Central memory CD8-positive, alpha-beta T cell (primary cell): ENCODE results near the gene PRDM13.

Experiments used
- ATAC-seq: fragments of 150-1000 bp; cut with Tn5 transposase; replicated peaks from 2 replicates; pipeline ENCODE4 v1.10.0; 2022; ENCODE audit warnings: mild to moderate bottlenecking, moderate FRiP score, moderate number of reproducible peaks; ENCODE audit not compliant: poor library complexity, severe bottlenecking; ENCODE audit errors: extremely low read depth
- DNase-seq, 2 donors: peaks; one replicate each; pipeline ENCODE4 v3.0.0; 2021; ENCODE audit warnings: low spot score in 2 of 2
- H3K27ac Mint-ChIP-seq: one replicate; pipeline ENCODE4 v1.8.0; 2022; ENCODE audit warnings: low read depth, mild to moderate bottlenecking, moderate library complexity, mixed read lengths
- H3K27me3 Mint-ChIP-seq: one replicate; pipeline ENCODE4 v1.8.0; 2022; ENCODE audit warnings: mixed read lengths
- H3K36me3 Mint-ChIP-seq: one replicate; pipeline ENCODE4 v1.8.0; 2022; ENCODE audit warnings: mild to moderate bottlenecking, moderate library complexity, mixed read lengths; ENCODE audit not compliant: insufficient read depth
- H3K4me1 Mint-ChIP-seq: one replicate; pipeline ENCODE4 v1.8.0; 2022; ENCODE audit warnings: mixed read lengths
- H3K4me3 Mint-ChIP-seq: one replicate; pipeline ENCODE4 v1.8.0; 2022; ENCODE audit warnings: mild to moderate bottlenecking, moderate library complexity, mixed read lengths
- H3K9me3 Mint-ChIP-seq: one replicate; pipeline ENCODE4 v1.8.0; 2022; ENCODE audit warnings: mixed read lengths

The PRDM13 gene

DNA sequence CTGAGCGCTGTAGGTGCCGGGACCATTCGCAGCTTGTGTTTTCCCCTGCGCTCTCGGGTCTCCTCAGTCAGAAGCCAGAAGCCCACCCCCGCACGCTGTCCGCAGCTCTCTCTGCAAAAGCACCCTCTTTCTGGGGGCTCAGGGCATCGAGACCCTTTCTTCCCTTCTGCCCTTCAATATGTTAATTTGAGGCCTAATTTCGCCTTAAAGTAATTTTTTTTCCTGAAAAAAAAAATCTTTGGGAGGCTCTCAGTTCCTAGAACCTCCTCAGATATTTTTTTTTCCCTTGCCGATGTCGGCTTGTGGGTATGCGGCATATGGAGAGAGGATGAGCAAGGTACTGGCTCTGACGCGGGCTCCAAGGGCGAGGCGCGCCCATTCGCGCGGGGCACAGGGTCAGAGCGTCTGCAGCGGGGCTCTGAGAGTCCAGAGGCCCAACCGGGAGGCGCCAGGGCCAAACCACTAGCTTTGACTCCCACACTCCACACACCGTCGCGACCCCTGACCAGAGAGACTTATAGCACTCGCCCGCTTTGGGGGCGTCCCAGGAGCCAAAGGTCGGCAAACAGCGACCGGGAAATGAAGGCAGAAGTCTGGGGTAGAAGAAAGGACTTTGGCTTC is 893 bp downstream of the PRDM13 start:
- no peak overlapping the region for H3K27ac Mint-ChIP-seq
- H3K4me1 Mint-ChIP-seq = peaks cover 31% of the 10 kb centered on the region
- DNase-seq (no peak), ATAC-seq (no peak)
- H3K9me3 Mint-ChIP-seq = no peaks in the 10 kb centered on the region
- H3K27me3 Mint-ChIP-seq = peaks cover 100% of the 10 kb centered on the region
- no peak overlapping the region for H3K4me3 Mint-ChIP-seq
- H3K36me3 Mint-ChIP-seq = peaks cover 8% of the 10 kb centered on the region

DNA sequence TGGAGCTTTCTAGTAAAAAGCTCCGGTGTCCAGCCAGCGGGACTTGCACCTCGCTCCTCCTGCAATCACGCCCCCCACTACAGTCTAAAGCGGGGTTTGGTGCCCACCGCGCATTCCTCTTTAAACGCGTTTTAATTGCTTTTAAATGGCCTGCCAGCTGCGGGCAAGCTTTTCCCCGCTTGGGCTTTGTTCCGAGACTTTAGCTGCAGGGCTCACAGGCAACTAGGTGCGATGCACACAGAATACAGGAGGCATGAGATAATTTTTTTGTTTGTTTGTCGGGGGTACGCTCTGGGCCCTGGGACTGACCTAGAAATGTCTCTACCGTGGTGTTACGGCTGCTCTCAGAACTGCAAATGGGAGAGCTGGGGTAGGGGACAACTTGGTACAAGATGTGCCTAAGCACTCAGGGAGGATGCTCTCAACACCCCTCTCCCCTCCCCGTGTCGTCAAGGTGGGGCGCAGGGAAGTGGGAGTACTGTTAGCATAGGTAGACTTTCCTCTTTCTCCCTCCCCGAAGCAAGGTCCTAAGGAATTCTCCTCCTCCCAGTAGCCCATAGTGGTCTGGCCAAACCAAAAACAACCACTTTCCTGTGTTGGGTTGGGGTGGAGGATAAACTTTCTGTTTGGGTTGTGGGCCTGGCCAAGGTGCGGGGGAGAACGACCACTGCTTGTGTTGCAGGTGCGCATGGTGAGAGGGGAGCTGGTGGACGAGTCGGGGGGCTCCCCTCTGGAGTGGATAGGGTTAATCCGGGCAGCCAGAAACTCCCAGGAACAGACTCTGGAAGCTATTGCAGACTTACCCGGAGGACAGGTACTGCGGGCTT is 1.6 kb downstream of the PRDM13 start:
- Mint-ChIP-seq H3K4me1 (peaks cover 25% of the 10 kb centered on the region), H3K27ac (no peak overlapping the region), H3K9me3 (no peaks in the 10 kb centered on the region), H3K4me3 (no peak overlapping the region), H3K27me3 (peaks cover 98% of the 10 kb centered on the region), H3K36me3 (peaks cover 6% of the 10 kb centered on the region)
- DNase-seq (no peak), ATAC-seq (no peak)

DNA sequence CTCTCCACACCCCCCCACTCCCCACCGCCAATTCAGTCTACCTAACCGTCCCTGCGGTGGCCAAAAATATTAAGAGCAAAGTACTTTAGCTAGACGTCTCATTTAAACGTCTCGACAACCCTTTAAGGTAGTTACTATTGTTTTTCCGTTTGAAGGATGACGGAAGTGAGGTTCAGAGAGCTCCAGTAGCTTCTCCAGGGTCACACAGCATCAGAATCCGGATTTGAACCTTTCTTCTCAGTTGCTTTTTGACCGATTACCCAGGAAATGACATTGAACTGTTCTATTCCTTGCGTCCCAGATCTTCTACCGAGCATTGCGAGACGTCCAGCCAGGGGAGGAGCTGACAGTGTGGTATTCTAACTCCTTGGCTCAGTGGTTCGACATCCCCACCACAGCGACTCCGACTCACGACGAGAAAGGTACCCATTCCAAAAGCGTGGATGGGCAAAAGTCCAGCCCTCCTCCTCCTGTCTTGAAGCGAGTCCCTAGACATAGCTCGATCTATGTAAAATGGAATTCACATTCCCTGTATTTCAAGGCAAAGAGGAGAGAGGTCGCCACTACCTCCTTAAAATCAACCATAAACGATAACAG is 2.4 kb downstream of the PRDM13 start:
- peaks cover 21% of the 10 kb centered on the region for H3K4me1 Mint-ChIP-seq
- peaks cover 6% of the 10 kb centered on the region for H3K36me3 Mint-ChIP-seq
- DNase-seq = no peak
- peaks cover 91% of the 10 kb centered on the region for H3K27me3 Mint-ChIP-seq
- H3K4me3 Mint-ChIP-seq = no peak overlapping the region
- H3K27ac Mint-ChIP-seq = no peak overlapping the region
- H3K9me3 Mint-ChIP-seq = no peaks in the 10 kb centered on the region
- ATAC-seq = no peak

DNA sequence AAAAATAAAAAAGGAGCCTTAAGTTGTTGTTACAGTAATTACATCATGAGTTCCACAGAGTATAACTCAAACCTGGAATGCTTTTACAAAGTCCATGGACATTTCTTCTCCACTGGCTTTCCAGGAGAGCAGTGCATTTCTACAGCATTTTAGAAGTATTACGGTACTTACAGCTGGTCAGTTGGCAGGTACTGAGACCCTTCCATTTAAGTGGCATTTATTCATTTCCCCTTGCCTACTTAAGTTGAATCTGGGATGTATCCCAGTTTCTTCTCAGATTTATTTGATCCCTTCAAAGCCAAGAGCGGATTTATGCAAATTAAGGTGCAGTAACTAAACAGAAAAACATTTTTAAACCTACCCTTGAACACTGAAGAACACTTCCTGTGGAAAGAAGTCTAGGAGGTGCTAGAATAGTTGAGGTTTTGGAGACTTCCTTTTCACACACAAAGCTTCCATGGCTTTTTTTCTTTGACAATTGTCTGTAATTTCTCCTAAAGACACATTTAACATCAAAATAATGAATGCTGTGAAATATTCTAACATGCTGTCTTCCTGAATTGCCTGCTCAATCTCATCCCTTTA is 3.4 kb downstream of the PRDM13 start:
- peaks cover 10% of the 10 kb centered on the region for H3K36me3 Mint-ChIP-seq
- H3K4me3 Mint-ChIP-seq = no peak overlapping the region
- H3K4me1 Mint-ChIP-seq = peaks cover 21% of the 10 kb centered on the region
- H3K9me3 Mint-ChIP-seq = no peaks in the 10 kb centered on the region
- no peak for ATAC-seq
- peaks cover 90% of the 10 kb centered on the region for H3K27me3 Mint-ChIP-seq
- H3K27ac Mint-ChIP-seq = no peak overlapping the region
- DNase-seq = no peak

DNA sequence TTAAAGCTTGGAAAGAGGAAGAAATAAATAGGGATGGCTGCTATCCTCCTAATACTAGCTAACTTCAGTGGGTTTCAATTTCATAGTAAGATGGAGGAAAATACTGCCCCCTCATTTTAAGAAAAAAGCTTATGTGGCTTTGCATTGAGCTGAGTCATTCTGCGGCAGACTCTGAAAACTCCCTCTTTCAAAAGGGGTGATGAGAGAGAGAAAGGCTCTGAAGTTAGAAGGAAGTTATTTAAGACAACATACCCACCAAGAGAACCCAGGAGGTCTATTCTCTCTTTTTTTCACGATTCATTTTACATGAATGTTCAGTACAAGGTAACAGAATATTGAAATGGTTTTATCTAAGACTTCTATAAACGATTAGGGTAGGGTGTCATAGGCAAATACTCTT is 4.5 kb downstream of the PRDM13 start:
- DNase-seq = no peak
- H3K4me3 Mint-ChIP-seq = no peak overlapping the region
- H3K27me3 Mint-ChIP-seq = peaks cover 90% of the 10 kb centered on the region
- peak; percentile 25 for ATAC-seq
- H3K4me1 Mint-ChIP-seq = peaks cover 21% of the 10 kb centered on the region
- peaks cover 7% of the 10 kb centered on the region for H3K36me3 Mint-ChIP-seq
- no peaks in the 10 kb centered on the region for H3K9me3 Mint-ChIP-seq
- no peak overlapping the region for H3K27ac Mint-ChIP-seq

DNA sequence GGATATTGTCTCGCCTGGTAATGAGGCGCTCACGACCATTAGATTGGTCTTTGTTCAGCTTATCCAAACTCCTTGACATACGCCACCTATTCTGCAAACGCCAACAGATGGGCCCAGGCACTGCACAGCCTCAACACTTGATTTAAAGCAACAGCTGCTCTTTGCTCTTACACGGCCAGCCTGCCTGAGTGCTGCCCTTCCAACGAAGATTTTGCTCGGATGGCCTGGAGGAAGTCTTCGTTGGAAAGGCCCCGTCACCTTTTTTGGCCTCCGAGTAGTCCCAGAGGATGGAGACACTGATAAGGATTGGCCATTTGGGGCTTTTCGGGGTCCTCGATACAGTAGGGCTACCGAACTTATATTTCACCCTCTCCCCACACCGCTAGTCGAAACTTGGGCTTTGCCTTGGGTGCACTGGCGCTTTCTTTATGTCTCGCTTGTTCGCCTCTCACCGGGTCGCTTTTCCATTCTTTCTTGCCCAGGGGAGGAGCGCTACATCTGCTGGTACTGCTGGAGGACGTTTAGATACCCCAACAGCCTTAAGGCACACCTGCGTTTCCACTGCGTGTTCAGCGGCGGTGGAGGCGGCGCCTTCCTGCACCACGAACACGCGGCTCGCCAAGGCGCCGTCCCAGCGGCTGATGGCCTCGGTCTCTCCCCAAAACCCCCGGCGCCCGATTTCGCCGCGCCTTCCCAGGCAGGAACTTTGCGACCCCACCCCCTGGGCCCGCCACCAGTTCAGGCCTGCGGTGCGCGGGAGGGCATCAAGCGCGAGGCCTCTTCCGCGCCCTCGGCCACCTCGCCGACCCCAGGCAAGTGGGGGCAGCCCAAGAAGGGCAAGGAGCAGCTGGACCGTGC is 6.1 kb downstream of the PRDM13 start:
- peaks cover 7% of the 10 kb centered on the region for H3K36me3 Mint-ChIP-seq
- peak overlapping the region; percentile 20 for H3K4me3 Mint-ChIP-seq
- no peak for ATAC-seq
- DNase-seq = no peak
- H3K9me3 Mint-ChIP-seq = no peaks in the 10 kb centered on the region
- H3K4me1 Mint-ChIP-seq = peaks cover 21% of the 10 kb centered on the region
- H3K27ac Mint-ChIP-seq = no peak overlapping the region
- H3K27me3 Mint-ChIP-seq = peaks cover 90% of the 10 kb centered on the region

DNA sequence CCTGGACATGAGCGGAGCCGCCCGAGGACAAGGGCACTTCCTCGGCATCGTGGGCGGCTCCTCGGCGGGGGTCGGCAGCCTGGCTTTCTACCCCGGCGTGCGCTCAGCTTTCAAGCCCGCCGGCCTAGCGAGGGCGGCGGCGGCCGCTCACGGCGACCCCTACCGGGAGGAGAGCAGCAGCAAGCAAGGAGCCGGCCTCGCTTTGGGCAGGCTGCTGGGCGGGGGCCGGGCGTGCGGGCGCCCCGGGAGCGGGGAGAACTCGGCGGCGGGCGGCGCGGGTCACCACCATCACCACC is 6.7 kb downstream of the PRDM13 start:
- peaks cover 10% of the 10 kb centered on the region for H3K36me3 Mint-ChIP-seq
- H3K27me3 Mint-ChIP-seq = peaks cover 90% of the 10 kb centered on the region
- ATAC-seq (peak; percentile 12), DNase-seq (no peak)
- H3K9me3 Mint-ChIP-seq = no peaks in the 10 kb centered on the region
- H3K27ac Mint-ChIP-seq = no peak overlapping the region
- peak overlapping the region; percentile 65 for H3K4me3 Mint-ChIP-seq
- peaks cover 21% of the 10 kb centered on the region for H3K4me1 Mint-ChIP-seq

DNA sequence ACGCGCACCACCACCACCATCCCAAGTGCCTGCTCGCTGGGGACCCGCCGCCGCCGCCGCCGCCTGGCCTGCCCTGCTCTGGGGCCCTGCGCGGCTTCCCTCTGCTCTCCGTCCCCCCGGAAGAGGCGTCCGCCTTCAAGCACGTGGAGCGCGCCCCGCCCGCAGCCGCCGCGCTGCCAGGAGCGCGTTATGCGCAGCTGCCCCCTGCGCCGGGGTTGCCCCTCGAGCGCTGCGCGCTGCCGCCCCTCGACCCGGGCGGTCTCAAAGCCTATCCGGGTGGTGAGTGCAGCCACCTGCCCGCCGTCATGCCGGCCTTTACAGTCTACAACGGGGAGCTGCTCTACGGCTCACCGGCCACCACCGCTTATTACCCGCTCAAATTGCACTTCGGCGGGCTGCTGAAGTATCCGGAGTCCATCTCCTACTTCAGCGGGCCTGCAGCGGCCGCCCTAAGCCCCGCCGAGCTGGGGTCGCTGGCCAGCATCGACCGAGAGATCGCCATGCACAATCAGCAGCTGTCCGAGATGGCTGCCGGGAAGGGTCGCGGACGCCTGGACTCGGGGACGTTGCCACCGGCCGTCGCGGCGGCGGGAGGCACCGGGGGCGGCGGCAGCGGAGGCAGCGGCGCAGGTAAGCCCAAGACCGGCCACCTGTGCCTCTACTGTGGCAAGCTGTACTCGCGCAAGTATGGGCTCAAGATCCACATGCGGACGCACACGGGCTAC is 7.2 kb downstream of the PRDM13 start:
- peaks cover 21% of the 10 kb centered on the region for H3K4me1 Mint-ChIP-seq
- peaks cover 11% of the 10 kb centered on the region for H3K36me3 Mint-ChIP-seq
- no peak overlapping the region for H3K27ac Mint-ChIP-seq
- ATAC-seq (peak; percentile 52), DNase-seq (no peak)
- peak overlapping the region; percentile 65 for H3K4me3 Mint-ChIP-seq
- no peaks in the 10 kb centered on the region for H3K9me3 Mint-ChIP-seq
- peaks cover 90% of the 10 kb centered on the region for H3K27me3 Mint-ChIP-seq

DNA sequence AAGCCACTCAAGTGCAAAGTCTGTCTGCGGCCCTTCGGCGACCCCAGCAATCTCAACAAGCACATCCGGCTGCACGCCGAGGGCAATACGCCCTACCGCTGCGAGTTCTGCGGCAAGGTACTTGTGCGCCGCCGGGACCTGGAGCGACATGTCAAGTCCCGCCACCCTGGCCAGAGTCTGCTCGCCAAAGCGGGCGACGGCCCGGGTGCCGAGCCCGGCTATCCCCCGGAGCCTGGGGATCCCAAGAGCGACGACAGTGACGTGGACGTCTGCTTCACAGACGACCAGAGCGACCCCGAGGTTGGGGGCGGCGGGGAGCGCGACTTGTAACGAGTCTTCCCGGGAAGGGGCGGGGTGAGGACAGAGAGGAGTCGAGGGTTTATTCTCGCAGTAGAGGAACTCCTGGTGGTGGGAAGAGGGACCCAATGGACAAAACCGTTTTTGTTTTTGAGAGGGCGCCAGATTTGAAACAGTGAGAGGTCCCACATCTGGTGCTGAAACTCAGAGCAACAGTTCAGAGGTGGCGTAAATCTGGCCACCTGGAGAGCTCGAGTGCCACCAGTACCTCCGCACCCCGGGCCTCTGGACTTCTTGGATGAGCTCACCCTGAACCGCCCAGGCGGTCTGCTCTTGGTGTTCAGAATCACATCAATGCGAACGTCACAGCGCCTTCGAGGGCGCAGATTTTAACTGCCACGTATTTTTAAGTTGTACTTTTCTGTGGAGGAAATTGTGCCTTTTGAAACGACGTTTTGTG is 8.0 kb downstream of the PRDM13 start:
- peaks cover 7% of the 10 kb centered on the region for H3K36me3 Mint-ChIP-seq
- peak overlapping the region; percentile 65 for H3K4me3 Mint-ChIP-seq
- no peak overlapping the region for H3K27ac Mint-ChIP-seq
- peaks cover 21% of the 10 kb centered on the region for H3K4me1 Mint-ChIP-seq
- no peak for DNase-seq
- no peaks in the 10 kb centered on the region for H3K9me3 Mint-ChIP-seq
- peaks cover 90% of the 10 kb centered on the region for H3K27me3 Mint-ChIP-seq
- no peak for ATAC-seq

DNA sequence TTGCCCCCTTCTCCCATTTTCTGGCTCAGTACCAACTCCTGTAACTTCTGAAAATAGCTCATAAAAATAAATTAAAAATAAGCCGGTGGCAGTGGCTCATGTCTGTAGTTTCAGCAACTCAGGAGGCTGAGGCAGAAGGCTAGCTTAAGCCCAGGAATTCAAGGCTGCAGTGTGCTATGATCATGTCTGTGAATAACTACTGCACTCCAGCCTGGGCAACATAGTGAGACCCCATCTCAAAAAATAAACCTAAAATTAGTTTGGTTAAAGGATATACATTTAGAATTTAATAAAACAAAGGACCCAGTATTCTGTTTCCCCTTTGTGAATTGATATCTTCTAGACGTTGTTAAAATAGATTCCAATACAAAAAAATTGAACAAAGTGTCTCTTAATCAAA is 10.5 kb downstream of the PRDM13 start:
- no peaks in the 10 kb centered on the region for H3K9me3 Mint-ChIP-seq
- H3K4me1 Mint-ChIP-seq = peaks cover 6% of the 10 kb centered on the region
- peaks cover 90% of the 10 kb centered on the region for H3K27me3 Mint-ChIP-seq
- peaks cover 10% of the 10 kb centered on the region for H3K36me3 Mint-ChIP-seq
- H3K4me3 Mint-ChIP-seq = no peak overlapping the region
- DNase-seq (no peak), ATAC-seq (no peak)
- H3K27ac Mint-ChIP-seq = no peak overlapping the region

DNA sequence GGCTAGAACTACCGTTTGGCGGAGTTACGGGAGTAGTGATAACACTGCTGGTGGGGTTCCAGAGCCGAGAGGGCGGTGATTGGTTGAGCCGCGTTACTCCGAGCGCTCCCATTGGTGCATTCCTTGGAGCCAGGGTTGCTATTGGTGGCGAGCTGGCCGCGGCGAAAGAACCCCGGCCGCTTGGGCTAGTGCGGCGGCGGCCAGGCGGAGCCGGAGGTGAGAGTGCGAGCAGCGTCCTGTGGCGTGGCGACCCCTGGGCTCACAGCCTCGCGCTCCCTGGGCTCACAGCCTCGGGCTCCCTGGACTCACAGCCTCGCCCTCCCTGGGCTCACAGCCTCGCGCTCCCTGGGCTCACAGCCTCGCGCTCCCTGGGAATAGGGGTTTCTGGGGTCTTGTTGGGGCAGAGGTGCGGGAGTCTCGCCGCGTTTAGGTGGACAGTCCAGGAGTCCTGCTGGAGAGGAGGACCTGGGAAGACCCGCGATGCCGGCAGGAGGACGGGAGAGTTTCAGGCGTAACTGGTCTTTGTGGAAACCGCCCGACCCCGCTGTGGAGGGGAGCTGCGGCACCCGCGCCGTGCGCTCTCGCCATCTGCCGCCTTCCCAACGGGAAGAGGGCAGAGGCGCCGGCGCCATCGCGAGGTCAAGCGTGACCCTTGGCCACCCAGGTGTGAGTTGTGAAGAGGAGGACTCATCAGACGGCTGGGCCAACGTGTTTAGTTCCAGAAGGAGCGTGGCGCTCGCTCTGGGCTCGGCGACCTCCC is 12.2 kb downstream of the PRDM13 start:
- Mint-ChIP-seq H3K4me3 (no peak overlapping the region), H3K9me3 (no peaks in the 10 kb centered on the region), H3K27me3 (peaks cover 98% of the 10 kb centered on the region), H3K27ac (no peak overlapping the region), H3K36me3 (peaks cover 10% of the 10 kb centered on the region), H3K4me1 (peaks cover 6% of the 10 kb centered on the region)
- no peak for DNase-seq
- no peak for ATAC-seq
